Measurements from ENCODE around the gene TAC1.

DNA sequence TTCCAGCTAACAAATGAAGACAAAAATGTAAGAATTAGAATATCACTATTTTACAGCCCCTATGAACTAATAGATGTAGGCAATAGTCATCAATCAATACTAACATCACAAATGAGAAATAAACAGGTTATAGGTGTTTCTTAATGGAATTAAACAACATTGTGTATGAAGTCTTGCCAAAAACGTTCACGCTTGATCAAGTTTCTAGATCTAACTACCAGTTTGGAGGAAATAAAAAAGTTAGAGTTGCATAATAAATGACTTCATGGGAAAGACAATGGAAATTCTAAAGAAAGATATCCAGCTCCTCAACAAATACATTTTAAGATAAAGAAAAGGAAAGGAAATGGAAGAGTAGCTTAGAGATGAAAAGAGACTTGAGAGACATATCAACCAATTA lies 19.7 kb downstream of the TAC1 start:
- no peak for TF ChIP-seq EZH2phosphoT487 (IDR thresholded peaks at IDR 0.05; ENCODE audit: low read depth)
- TF ChIP-seq, protein P1, sequence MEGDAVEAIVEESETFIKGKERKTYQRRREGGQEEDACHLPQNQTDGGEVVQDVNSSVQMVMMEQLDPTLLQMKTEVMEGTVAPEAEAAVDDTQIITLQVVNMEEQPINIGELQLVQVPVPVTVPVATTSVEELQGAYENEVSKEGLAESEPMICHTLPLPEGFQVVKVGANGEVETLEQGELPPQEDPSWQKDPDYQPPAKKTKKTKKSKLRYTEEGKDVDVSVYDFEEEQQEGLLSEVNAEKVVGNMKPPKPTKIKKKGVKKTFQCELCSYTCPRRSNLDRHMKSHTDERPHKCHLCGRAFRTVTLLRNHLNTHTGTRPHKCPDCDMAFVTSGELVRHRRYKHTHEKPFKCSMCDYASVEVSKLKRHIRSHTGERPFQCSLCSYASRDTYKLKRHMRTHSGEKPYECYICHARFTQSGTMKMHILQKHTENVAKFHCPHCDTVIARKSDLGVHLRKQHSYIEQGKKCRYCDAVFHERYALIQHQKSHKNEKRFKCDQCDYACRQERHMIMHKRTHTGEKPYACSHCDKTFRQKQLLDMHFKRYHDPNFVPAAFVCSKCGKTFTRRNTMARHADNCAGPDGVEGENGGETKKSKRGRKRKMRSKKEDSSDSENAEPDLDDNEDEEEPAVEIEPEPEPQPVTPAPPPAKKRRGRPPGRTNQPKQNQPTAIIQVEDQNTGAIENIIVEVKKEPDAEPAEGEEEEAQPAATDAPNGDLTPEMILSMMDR (IDR thresholded peaks at IDR 0.05; ENCODE audit: low read depth, low read length): no peak

Measured in OCI-LY3 (cell line).